GM19463 (cell line): ENCODE results near the gene PDHX.
"Not testable (repeated sequence)": the region's sequence is repeated elsewhere in the genome, so short reads cannot be mapped to it uniquely, and the experiment has no call there.

Experiments
- ATAC-seq: cut with Tn5 transposase; IDR thresholded peaks from one replicate; pipeline ENCODE4 v1.9.1; 2021; ENCODE audit warnings: mild to moderate bottlenecking, moderate library complexity; ENCODE audit not compliant: unreplicated experiment

Gene PDHX

GRCh38 chr11:35014346-35014745 lies 97.9 kb downstream of the PDHX start:
- no peak for ATAC-seq

GRCh38 chr11:35015621-35016387 lies 99.4 kb downstream of the PDHX start:
- ATAC-seq, result no peak

GRCh38 chr11:35016916-35017315 lies 100.5 kb downstream of the PDHX start:
- no peak for ATAC-seq

- ATAC-seq, result no peak
These were observed 101.3 kb downstream of the PDHX start for GRCh38 chr11:35017528-35018342.

- no peak for ATAC-seq
These were observed 105.2 kb downstream of the PDHX start for GRCh38 chr11:35021589-35021988.

- ATAC-seq, result not testable (repeated sequence)
These were observed 107.5 kb downstream of the PDHX start for GRCh38 chr11:35023940-35024339.

- ATAC-seq, result not testable (repeated sequence)
These were observed 111.6 kb downstream of the PDHX start for GRCh38 chr11:35028007-35028406.

GRCh38 chr11:35029979-35030682 lies 113.7 kb downstream of the PDHX start:
- ATAC-seq, result peak; percentile 87

- no peak for ATAC-seq
These were observed 114.3 kb downstream of the PDHX start for GRCh38 chr11:35030716-35031213.

- no peak for ATAC-seq
These were observed 114.9 kb downstream of the PDHX start for GRCh38 chr11:35031346-35031745.

GRCh38 chr11:35031867-35032266 lies 115.4 kb downstream of the PDHX start:
- ATAC-seq, result no peak

GRCh38 chr11:35033011-35033410 lies 116.6 kb downstream of the PDHX start:
- ATAC-seq, result no peak

- ATAC-seq, result no peak
These were observed 118.0 kb downstream of the PDHX start for GRCh38 chr11:35034401-35034800.

GRCh38 chr11:35035894-35036408 lies 119.5 kb downstream of the PDHX start:
- peak; percentile 32 for ATAC-seq

GRCh38 chr11:35036639-35037038 lies 120.2 kb downstream of the PDHX start:
- peak; percentile 28 for ATAC-seq

- no peak for ATAC-seq
These were observed 122.0 kb downstream of the PDHX start for GRCh38 chr11:35038211-35038928.

GRCh38 chr11:35039076-35039475 lies 122.7 kb downstream of the PDHX start:
- no peak for ATAC-seq

GRCh38 chr11:35040221-35040942 lies 124.0 kb downstream of the PDHX start:
- ATAC-seq, result peak; percentile 70

GRCh38 chr11:35041070-35041554 lies 124.7 kb downstream of the PDHX start:
- ATAC-seq, result no peak

- no peak for ATAC-seq
These were observed 125.8 kb downstream of the PDHX start for GRCh38 chr11:35042224-35042623.
